ENCODE measurements around the gene BLNK.

DNA sequence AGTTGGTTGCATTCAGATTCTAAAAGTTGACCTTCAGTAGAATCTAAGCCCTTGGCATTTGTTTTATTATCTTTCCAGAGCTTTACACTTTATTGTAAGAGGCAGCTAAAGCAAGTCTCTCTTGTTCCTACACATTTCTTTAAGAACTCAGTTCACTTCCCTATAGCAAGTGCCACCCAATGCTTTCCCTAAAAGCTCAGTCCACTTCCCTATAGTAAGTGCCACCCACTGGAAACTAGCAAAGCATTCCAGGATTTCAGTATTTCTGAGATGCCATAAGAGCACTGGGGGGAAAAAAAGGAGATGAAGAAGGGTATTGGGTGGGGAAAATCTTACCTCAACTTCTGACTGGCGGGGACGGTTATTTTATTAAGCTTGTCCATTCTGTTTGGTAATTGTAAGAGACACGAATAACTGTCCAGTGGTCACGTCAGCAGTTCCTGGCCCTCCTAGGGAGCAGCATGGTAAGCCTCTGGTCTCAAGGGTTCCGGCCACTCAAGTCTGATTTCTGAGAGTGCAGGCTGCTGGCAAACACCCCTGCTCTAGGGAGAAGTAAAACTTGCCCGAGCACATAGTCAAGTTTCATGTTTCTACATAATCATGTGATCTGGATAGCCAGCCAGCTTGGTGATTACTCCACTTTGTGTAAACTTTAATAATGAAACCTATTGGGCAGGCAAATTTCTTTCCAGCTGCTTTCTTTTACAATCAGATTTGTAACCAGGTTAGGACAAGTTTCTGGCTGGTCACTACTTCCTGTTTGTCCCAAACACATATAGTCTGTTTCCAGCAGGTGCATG lies at the start of gene BLNK:
- TF ChIP-seq EZH2 (IDR thresholded peaks at IDR 0.05; ENCODE audit: low read length, missing control alignments): no peak
- TF ChIP-seq, protein P1, sequence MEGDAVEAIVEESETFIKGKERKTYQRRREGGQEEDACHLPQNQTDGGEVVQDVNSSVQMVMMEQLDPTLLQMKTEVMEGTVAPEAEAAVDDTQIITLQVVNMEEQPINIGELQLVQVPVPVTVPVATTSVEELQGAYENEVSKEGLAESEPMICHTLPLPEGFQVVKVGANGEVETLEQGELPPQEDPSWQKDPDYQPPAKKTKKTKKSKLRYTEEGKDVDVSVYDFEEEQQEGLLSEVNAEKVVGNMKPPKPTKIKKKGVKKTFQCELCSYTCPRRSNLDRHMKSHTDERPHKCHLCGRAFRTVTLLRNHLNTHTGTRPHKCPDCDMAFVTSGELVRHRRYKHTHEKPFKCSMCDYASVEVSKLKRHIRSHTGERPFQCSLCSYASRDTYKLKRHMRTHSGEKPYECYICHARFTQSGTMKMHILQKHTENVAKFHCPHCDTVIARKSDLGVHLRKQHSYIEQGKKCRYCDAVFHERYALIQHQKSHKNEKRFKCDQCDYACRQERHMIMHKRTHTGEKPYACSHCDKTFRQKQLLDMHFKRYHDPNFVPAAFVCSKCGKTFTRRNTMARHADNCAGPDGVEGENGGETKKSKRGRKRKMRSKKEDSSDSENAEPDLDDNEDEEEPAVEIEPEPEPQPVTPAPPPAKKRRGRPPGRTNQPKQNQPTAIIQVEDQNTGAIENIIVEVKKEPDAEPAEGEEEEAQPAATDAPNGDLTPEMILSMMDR (conservative IDR thresholded peaks at IDR 0.05 in 1 of 2, IDR thresholded peaks at IDR 0.05 in 1 of 2; ENCODE audit: low read depth in 1 of 2, low read length in 2 of 2): no peak

Measured in fibroblast of lung (primary cell).